ENCODE results near the gene PPP1R27. TPM values are rescaled to one million over a fixed set of nuclear protein-coding genes. Genes with fewer than 3 reads are reported as not detected.

The PPP1R27 gene
- total and polyA plus RNA-seq, 9 of the 15 experiments (the other 6 are each of a cell fraction or from before 2014, with no cell fraction given) = 0.29 to 6.9 (median 1.5) TPM; not detected in 2

- 72% methylated on average over 18 of the region's 21 CpGs for WGBS (ENCODE audit: insufficient coverage, low coverage, missing lambda C conversion rate)
- TF ChIP-seq EP300 (IDR thresholded peaks at IDR 0.05; ENCODE audit: low read length) (no peak), ZFX (CRISPR knock-in tag; IDR thresholded peaks at IDR 0.05) (peak; percentile 19; the same call in 1 of the 2 replicates), KAT7 (CRISPR knock-in tag; IDR thresholded peaks at IDR 0.05; ENCODE audit: borderline replicate concordance) (no peak), POLR2G (IDR thresholded peaks at IDR 0.05; ENCODE audit: low read depth, low read length) (peak; percentile 74; the same call in 1 of the 2 replicates), RBFOX2 (IDR thresholded peaks at IDR 0.05; ENCODE audit: low read depth, low read length) (peak; percentile 61), PREB (CRISPR knock-in tag; IDR thresholded peaks at IDR 0.05) (0 out of 2 replicates have a peak, but pooled peaks have one; percentile 37), SUPT5H (IDR thresholded peaks at IDR 0.05) (peak; percentile 78; the same call in 1 of the 2 replicates), ZNF79 (CRISPR knock-in tag; IDR thresholded peaks at IDR 0.05; ENCODE audit: low read depth) (no peak), ZBTB17 (CRISPR knock-in tag; IDR thresholded peaks at IDR 0.05) (no peak), CTBP1 (IDR thresholded peaks at IDR 0.05; ENCODE audit: borderline replicate concordance) (peak; percentile 21; the same call in 1 of the 2 replicates), POLR2B (IDR thresholded peaks at IDR 0.05; ENCODE audit: low read depth, partially characterized antibody) (peak; percentile 82), NR2C2 (CRISPR knock-in tag; IDR thresholded peaks at IDR 0.05) (no peak), NR2C2 (tag; IDR thresholded peaks at IDR 0.05) (peak; percentile 30; the same call in 1 of the 2 replicates), POLR2AphosphoS5 (IDR thresholded peaks at IDR 0.05; ENCODE audit: control insufficient read depth, insufficient read depth, low read depth, low read length) (0 out of 2 replicates have a peak, but pooled peaks have one; percentile 22), MYNN (IDR thresholded peaks at IDR 0.05) (peak; percentile 19; the same call in 1 of the 2 replicates), MYNN (CRISPR knock-in tag; IDR thresholded peaks at IDR 0.05) (no peak), MAX (CRISPR knock-in tag; IDR thresholded peaks at IDR 0.05) (peak; percentile 24; the same call in 1 of the 2 replicates), POLR2AphosphoS2 (IDR thresholded peaks at IDR 0.05; ENCODE audit: low read length) (peak; percentile 95), E2F8 (IDR thresholded peaks at IDR 0.05; ENCODE audit: low read depth, partially characterized antibody) (peak; percentile 31)
Measured at GRCh38 chr17:81842725-81843504, 8.1 kb upstream of the PPP1R27 start.

More at GRCh38 chr17:81842725-81843504, 8.1 kb upstream of the PPP1R27 start:
- H3K79me2 ChIP-seq (ENCODE audit: control insufficient read depth, insufficient read depth, low read length) = no peaks in the 10 kb centered on the region
- no peaks in the 10 kb centered on the region for H3K9me1 ChIP-seq (ENCODE audit: control insufficient read depth, insufficient read depth, low read length)
- POLR2A ChIA-PET = interaction anchor here (0.8 to 8.0 kb wide), 7 partner anchors 10 to 190 kb away, joined by 3 to 85 read pairs (median 21); partner anchors contain the start of genes MCRIP1 and P4HB
- FAIRE-seq (no peak), ATAC-seq (peak; percentile 39), DNase-seq (ENCODE audit: extremely low read depth in 1 of 4, low spot score in 3 of 4) (no peak)
- no peak overlapping the region for H3K4me3 ChIP-seq
- no TSS peak for BruUV-seq (replicated peaks)
- peaks cover 13% of the 10 kb centered on the region for H4K20me1 ChIP-seq (replicated peaks; ENCODE audit: control insufficient read depth, insufficient read depth, low read length)
- H3K27me3 ChIP-seq (ENCODE audit: control insufficient read depth in 2 of 2, insufficient read depth in 2 of 2, low read length in 2 of 2) = no peaks in the 10 kb centered on the region
- no peak overlapping the region for H3K27ac ChIP-seq (ENCODE audit: extremely low read depth, low read depth, low read length)
- H3K36me3 ChIP-seq (ENCODE audit: control insufficient read depth, insufficient read depth, low read length) = peaks cover 54% of the 10 kb centered on the region; the same call in 2 of the 3 replicates
- H3K9ac ChIP-seq (ENCODE audit: insufficient read depth in 1 of 2, low read depth in 2 of 2, low read length in 2 of 2) = peak overlapping the region in 1 of 2 experiments; percentile 24; a peak in 2 of 4 replicates
- intact Hi-C loops (cut with micrococcal nuclease) (no loop called here), in situ Hi-C loops (cut with MboI) (no loop called here)
- CTCF ChIA-PET (ENCODE audit: low intra/inter-chr PET ratio) = no interaction called here
- H3K4me1 ChIP-seq (replicated peaks in 1 of 2; ENCODE audit: control insufficient read depth in 2 of 2, insufficient read depth in 2 of 2, low read length in 2 of 2) = peaks cover 4 to 54% of the 10 kb centered on the region in 2 experiments; a peak in 4 of 5 replicates
- no peak overlapping the region for H3K4me2 ChIP-seq (ENCODE audit: insufficient read depth, low read length)
- H2AFZ ChIP-seq (ENCODE audit: low read depth, low read length) = no peak overlapping the region
- H3K9me3 ChIP-seq (replicated peaks; ENCODE audit: control insufficient read depth, insufficient read depth, low read depth, low read length) = no peaks in the 10 kb centered on the region
